ENCODE measurements around the gene SLC11A2. TPM values are rescaled to one million over a fixed set of nuclear protein-coding genes. Genes with fewer than 3 reads are reported as not detected.
A peak's percentile ranks its signal among the peaks of the same experiment; 100 is the strongest.

Gene SLC11A2
- total RNA-seq, 1 donor from 2014 or later = 96.8 TPM

DNA sequence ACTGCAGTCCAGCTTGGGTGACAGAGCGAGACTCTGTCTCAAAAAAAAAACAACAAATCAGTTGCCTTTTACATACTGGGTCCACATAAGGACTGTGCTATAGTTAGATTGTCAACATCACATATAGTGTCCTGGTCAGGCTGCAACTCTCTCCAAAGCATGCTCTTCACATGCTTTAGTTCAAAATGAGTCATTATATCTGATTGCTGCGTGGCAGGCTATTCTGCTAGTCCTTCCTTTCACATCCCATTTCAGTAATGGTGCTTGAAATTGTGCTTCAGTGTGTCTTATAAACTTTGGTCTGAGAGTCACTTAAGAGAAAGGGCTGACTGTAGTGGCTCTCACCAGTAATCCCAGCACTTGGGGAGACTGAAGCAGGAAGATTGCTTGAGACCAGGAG is 28.9 kb upstream of the SLC11A2 start:
- Histone ChIP-seq H3K36me3 (peaks cover 93% of the 10 kb centered on the region), H3K4me1 (no peaks in the 10 kb centered on the region), H3K27ac (no peak overlapping the region), H3K9me3 (no peaks in the 10 kb centered on the region), H3K27me3 (no peaks in the 10 kb centered on the region), H3K4me3 (no peak overlapping the region)
- intact Hi-C loops (cut with DNase I) = no loop called here
- ATAC-seq = no peak
- DNase-seq = no peak
- TF ChIP-seq, protein P1, sequence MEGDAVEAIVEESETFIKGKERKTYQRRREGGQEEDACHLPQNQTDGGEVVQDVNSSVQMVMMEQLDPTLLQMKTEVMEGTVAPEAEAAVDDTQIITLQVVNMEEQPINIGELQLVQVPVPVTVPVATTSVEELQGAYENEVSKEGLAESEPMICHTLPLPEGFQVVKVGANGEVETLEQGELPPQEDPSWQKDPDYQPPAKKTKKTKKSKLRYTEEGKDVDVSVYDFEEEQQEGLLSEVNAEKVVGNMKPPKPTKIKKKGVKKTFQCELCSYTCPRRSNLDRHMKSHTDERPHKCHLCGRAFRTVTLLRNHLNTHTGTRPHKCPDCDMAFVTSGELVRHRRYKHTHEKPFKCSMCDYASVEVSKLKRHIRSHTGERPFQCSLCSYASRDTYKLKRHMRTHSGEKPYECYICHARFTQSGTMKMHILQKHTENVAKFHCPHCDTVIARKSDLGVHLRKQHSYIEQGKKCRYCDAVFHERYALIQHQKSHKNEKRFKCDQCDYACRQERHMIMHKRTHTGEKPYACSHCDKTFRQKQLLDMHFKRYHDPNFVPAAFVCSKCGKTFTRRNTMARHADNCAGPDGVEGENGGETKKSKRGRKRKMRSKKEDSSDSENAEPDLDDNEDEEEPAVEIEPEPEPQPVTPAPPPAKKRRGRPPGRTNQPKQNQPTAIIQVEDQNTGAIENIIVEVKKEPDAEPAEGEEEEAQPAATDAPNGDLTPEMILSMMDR (IDR thresholded peaks at IDR 0.05) = no peak

DNA sequence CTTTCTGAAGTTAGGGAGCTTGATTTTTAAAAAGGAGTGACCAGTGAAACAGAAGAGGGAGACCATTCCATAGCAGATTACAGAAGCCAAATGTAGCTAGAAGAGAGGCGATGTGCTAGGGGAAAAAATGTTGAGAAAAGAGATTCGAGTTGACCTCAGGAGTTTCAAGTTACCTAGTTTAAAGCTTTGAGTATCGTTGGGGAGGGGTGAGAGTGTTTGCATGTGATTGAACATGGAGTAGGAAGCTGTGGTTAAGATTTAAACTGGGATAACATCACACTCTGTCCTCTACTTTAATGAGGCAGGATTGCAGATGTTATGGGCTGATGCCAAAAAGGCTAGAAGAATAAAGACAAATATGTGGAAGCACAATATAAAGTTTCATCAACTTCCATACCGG is 25.6 kb upstream of the SLC11A2 start:
- TF ChIP-seq, protein P1 (IDR thresholded peaks at IDR 0.05) = no peak
- H3K36me3 ChIP-seq = peaks cover 61% of the 10 kb centered on the region
- no peak overlapping the region for H3K27ac ChIP-seq
- ATAC-seq (no peak), DNase-seq (no peak)
- no peaks in the 10 kb centered on the region for H3K9me3 ChIP-seq
- H3K27me3 ChIP-seq = no peaks in the 10 kb centered on the region
- intact Hi-C loops (cut with DNase I) = no loop called here
- no peak overlapping the region for H3K4me3 ChIP-seq
- peaks cover 11% of the 10 kb centered on the region for H3K4me1 ChIP-seq

DNA sequence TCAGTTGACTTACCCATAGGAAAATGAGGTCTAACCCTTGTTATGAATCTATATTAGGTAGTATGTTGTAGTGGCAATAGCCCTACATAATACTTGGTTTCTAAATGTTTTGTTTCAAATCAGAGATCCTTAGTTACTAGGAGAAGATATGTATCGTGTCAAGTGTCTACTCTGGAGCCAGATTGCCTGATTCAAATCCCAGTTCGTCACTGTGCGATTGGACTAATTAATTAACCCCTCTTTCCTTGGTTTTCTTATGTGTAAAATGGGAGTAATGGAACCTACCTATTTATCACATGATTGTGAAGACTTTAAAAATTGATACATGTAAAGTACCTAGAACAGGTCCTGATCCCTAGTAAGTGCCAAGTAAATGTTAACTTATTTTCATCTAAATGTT is 23.3 kb upstream of the SLC11A2 start:
- Histone ChIP-seq H3K36me3 (peaks cover 39% of the 10 kb centered on the region), H3K4me3 (peak overlapping the region; percentile 85), H3K27ac (peak overlapping the region; percentile 95), H3K4me1 (peaks cover 11% of the 10 kb centered on the region), H3K9me3 (no peaks in the 10 kb centered on the region), H3K27me3 (no peaks in the 10 kb centered on the region)
- ATAC-seq = no peak
- no peak for DNase-seq
- intact Hi-C loops (cut with DNase I) = no loop called here
- TF ChIP-seq, protein P1 (IDR thresholded peaks at IDR 0.05) = no peak

DNA sequence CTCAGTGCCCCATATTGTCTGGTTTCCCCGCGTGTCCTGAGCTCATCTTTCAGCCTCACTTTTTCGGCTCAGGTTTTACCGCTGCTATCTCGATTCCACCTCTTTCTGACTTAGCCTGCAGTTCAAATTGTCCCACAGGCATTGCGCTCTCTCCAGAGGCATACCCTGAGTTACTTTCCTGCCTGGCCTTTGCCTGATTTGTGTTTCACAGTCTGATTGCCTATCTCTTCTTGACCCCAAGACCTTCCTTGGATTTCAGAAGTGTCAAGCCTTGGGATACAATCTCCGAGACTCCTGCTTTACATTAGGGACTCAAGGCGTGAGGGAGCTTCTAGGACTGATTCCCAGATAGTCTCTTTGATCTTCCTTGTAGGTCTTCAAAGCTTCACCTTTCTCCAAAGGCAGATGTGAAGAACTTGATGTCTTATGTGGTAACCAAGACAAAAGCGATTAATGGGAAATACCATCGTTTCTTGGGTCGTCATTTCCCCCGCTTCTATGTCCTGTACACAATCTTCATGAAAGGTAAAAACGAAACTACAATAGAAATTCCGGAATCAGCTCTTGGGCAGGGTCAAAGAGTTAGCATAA is 22.6 kb upstream of the SLC11A2 start:
- H3K27ac ChIP-seq = peak overlapping the region; percentile 95
- TF ChIP-seq, protein P1 (IDR thresholded peaks at IDR 0.05) = no peak
- peaks cover 31% of the 10 kb centered on the region for H3K36me3 ChIP-seq
- no peak for ATAC-seq
- intact Hi-C loops (cut with DNase I) = no loop called here
- H3K4me3 ChIP-seq = peak overlapping the region; percentile 85
- peaks cover 11% of the 10 kb centered on the region for H3K4me1 ChIP-seq
- no peak for DNase-seq
- H3K27me3 ChIP-seq = no peaks in the 10 kb centered on the region
- H3K9me3 ChIP-seq = no peaks in the 10 kb centered on the region

DNA sequence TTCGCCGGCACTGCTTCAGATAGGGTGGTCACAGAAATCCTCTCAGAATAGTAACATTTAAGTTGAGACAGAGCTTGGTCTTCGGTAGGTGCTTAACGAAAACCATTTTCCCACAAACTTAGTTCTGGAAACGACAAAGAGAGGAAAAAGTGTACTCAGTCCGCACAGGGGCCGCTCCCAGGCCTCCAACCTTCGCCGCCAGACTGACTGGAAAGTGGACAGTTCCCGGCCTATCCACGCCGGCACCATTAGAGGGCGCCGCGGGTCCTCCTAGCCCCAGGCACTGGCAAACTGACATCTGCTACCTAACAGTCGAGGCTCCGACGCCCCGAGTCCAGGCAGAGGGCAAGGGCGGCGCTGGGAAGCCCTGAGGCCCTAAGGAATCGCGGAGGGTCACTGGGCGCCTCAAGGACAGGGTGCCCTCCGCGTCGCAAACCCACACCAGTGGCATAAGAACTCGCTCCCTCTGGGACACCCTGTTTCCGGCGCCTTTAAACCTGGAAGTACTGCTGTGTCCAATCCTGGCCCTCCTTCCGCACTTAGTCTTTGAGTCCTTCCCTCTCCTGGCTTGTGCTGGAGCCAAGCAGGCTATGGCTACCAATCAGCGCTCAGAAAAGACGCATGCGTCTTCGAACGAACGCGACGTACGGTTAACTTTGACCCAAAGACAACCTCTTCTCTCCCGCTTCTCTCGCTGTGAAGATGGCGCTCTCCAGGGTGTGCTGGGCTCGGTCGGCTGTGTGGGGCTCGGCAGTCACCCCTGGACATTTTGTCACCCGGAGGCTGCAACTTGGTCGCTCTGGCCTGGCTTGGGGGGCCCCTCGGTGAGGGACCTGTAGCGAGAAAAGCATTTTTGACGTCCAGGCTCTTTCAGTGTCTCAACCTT is 21.7 kb upstream of the SLC11A2 start, which contains the start of gene LETMD1:
Gene LETMD1 (plus strand): TSS at position 673 of the 886 bp plus-strand sequence. CDS start 30 bp downstream, at position 703.
- TF ChIP-seq, protein P1 (IDR thresholded peaks at IDR 0.05) = peak; percentile 93
- Histone ChIP-seq H3K4me1 (peaks cover 11% of the 10 kb centered on the region), H3K4me3 (peak within 1 kb of the TSS; percentile 85), H3K27me3 (no peaks in the 10 kb centered on the region), H3K27ac (peak within 1 kb of the TSS; percentile 95), H3K36me3 (peaks cover 24% of the 10 kb centered on the region), H3K9me3 (no peaks in the 10 kb centered on the region)
- intact Hi-C loops (cut with DNase I) = no loop called here
- DNase-seq (peak; percentile 94), ATAC-seq (peak; percentile 99)

Measured in upper lobe of right lung (tissue), 1 donor.